OCI-LY3 (cell line): ENCODE data around the gene TMEM190.

Experiments
- EZH2phosphoT487 ChIP-seq: fragments of 200-600 bp; shearing (Covaris generic); IDR thresholded peaks from 2 replicates; pipeline ENCODE4 v1.6.1; 2018; ENCODE audit warnings: antibody characterized with exemption, mixed run types, low read depth
- TF ChIP-seq, protein P1 (sequence below): fragments of 200-600, 300-600 bp; sonication (generic); IDR thresholded peaks from 2 replicates; pipeline ENCODE4 v1.5.1; 2014; ENCODE audit warnings: antibody characterized with exemption, low read length, low read depth

DNA sequence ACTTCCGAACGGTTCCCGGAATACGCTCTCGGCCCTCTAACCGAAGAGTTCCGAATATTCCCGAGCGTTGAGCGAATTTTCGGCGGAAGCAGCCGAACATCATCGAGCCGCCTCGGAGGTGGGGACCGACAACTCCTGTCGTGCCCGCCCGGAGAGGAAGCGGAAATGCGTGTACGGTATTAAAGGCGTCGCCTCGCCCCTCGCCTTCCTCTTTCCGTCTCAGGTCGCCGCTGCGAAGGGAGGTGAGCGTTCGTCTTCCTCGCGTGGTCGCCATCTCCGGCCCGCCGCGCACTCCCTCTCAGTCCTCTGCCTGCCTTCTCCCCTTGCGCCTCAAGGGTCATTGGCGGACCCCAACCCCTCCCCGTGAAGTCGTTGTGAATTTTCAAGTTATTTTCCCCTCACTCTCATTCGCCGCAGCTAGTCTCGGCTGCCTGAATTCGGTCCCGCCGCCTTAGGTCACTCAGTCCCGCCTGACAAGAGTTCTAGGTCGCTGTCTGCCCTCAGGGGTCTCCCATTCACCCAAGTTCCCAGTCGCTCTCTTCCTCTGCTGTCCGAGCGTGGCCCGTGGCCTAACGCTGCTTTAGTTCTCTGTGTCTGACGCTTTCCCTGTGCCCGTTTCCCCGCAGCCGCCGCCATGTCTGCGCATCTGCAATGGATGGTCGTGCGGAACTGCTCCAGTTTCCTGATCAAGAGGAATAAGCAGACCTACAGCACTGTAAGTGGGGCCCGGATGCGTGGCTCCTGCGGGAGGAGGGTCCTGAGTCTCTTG is 9.3 kb downstream of the TMEM190 start, which contains the start of gene RPL28:
- TF ChIP-seq, protein P1, sequence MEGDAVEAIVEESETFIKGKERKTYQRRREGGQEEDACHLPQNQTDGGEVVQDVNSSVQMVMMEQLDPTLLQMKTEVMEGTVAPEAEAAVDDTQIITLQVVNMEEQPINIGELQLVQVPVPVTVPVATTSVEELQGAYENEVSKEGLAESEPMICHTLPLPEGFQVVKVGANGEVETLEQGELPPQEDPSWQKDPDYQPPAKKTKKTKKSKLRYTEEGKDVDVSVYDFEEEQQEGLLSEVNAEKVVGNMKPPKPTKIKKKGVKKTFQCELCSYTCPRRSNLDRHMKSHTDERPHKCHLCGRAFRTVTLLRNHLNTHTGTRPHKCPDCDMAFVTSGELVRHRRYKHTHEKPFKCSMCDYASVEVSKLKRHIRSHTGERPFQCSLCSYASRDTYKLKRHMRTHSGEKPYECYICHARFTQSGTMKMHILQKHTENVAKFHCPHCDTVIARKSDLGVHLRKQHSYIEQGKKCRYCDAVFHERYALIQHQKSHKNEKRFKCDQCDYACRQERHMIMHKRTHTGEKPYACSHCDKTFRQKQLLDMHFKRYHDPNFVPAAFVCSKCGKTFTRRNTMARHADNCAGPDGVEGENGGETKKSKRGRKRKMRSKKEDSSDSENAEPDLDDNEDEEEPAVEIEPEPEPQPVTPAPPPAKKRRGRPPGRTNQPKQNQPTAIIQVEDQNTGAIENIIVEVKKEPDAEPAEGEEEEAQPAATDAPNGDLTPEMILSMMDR = no peak
- no peak for TF ChIP-seq EZH2phosphoT487
